HG02852 (cell line): ENCODE results near the gene DDX51.

Source experiments
- ATAC-seq: cut with Tn5 transposase; IDR thresholded peaks from one replicate; pipeline ENCODE4 v1.9.1; 2021; ENCODE audit warnings: mild to moderate bottlenecking, moderate library complexity; ENCODE audit not compliant: unreplicated experiment

DDX51 gene

GRCh38 chr12:132167611-132168310 is 23.6 kb upstream of the DDX51 start:
- no peak for ATAC-seq

- no peak for ATAC-seq
Measured at GRCh38 chr12:132166801-132167591, 22.9 kb upstream of the DDX51 start.

GRCh38 chr12:132166093-132166492 is 22.0 kb upstream of the DDX51 start:
- no peak for ATAC-seq

- no peak for ATAC-seq
Measured at GRCh38 chr12:132165584-132165983, 21.5 kb upstream of the DDX51 start.

GRCh38 chr12:132164426-132164825 is 20.3 kb upstream of the DDX51 start:
- no peak for ATAC-seq

GRCh38 chr12:132163911-132164288 is 19.8 kb upstream of the DDX51 start:
- no peak for ATAC-seq

GRCh38 chr12:132163041-132163910 is 19.2 kb upstream of the DDX51 start:
- ATAC-seq: no peak

- ATAC-seq: no peak
Measured at GRCh38 chr12:132162508-132163031, 18.5 kb upstream of the DDX51 start.

GRCh38 chr12:132161796-132162507 is 17.8 kb upstream of the DDX51 start:
- no peak for ATAC-seq

GRCh38 chr12:132161036-132161781 is 17.1 kb upstream of the DDX51 start:
- no peak for ATAC-seq

GRCh38 chr12:132160601-132161035 is 16.5 kb upstream of the DDX51 start:
- no peak for ATAC-seq

GRCh38 chr12:132160016-132160415 is 15.9 kb upstream of the DDX51 start:
- no peak for ATAC-seq

GRCh38 chr12:132159555-132160003 is 15.5 kb upstream of the DDX51 start:
- ATAC-seq: no peak

- ATAC-seq: no peak
Measured at GRCh38 chr12:132158677-132159554, 14.8 kb upstream of the DDX51 start.

GRCh38 chr12:132157733-132158409 is 13.8 kb upstream of the DDX51 start:
- ATAC-seq: no peak

GRCh38 chr12:132156573-132157325 is 12.6 kb upstream of the DDX51 start:
- no peak for ATAC-seq

GRCh38 chr12:132155771-132156572 is 11.9 kb upstream of the DDX51 start:
- ATAC-seq: no peak
